Adrenal gland (tissue), 12 donors: ENCODE results near the gene RNPEP. TPM values are rescaled to one million over a fixed set of nuclear protein-coding genes. Genes with fewer than 3 reads are reported as not detected.

ENCODE experiments used
- DNase-seq, 7 donors: peaks; one replicate each; pipeline ENCODE4 v3.0.0-alpha.2; 2019 to 2020
- H3K27ac ChIP-seq, 5 donors: fragments of 200-600 bp; sonication (generic) in 4 of 5; 1 replicate in 3 of 5; 2 replicates in 2 of 5; pipeline versions ENCODE4 v1.5.1 to v1.8.0; 2016 to 2020; ENCODE audit warnings: mild to moderate bottlenecking in 1 of 5
- H3K27me3 ChIP-seq: fragments of 200-600 bp; 2 replicates; pipeline ENCODE4 v1.8.0; 2021
- H3K36me3 ChIP-seq, 2 donors: fragments of 200-600 bp; replicated peaks in 1 of 2; 1 replicate in 1 of 2; 2 replicates in 1 of 2; pipeline versions ENCODE4 v1.5.1 to v1.8.0; 2018 to 2022
- H3K4me1 ChIP-seq, 2 donors: fragments of 200-600 bp; replicated peaks in 1 of 2; 1 replicate in 1 of 2; 2 replicates in 1 of 2; pipeline versions ENCODE4 v1.5.1 to v1.8.0; 2018 to 2021
- H3K4me3 ChIP-seq, 4 donors: fragments of 200-600 bp; sonication (generic) in 3 of 4; one replicate each; pipeline ENCODE4 v1.5.1; 2016 to 2018
- H3K9me3 ChIP-seq, 3 donors: fragments of 200-600 bp; sonication (generic) in 1 of 3; replicated peaks in 1 of 3; 1 replicate in 2 of 3; 2 replicates in 1 of 3; pipeline versions ENCODE4 v1.5.1 to v1.8.0; 2016 to 2021
- CTCF ChIP-seq, 6 experiments: fragments of 450-650 bp in 4 of 6; fragments of 200-600 bp in 2 of 6; sonication (generic) in 1 of 6; IDR thresholded peaks; 1 replicate in 5 of 6; 2 replicates in 1 of 6; pipeline versions ENCODE4 v1.5.1 to v1.8.0; 2016 to 2021; ENCODE audit warnings: antibody characterized with exemption in 6 of 6, mild to moderate bottlenecking in 2 of 6, moderate library complexity in 1 of 6
- POLR2A ChIP-seq, 2 donors: fragments of 450-650 bp; IDR thresholded peaks; one replicate each; pipeline ENCODE4 v1.6.1; 2017; ENCODE audit warnings: antibody characterized with exemption in 2 of 2, mild to moderate bottlenecking in 2 of 2, moderate library complexity in 1 of 2
- WGBS, 4 donors: extraction: QIAGEN DNeasy Blood & Tissue Kit in 2 of 4; methylation state at CpG; one replicate each; pipeline versions ENCODE4 v1.1.5 to v1.1.7; 2013 to 2017; 5-methylcytosine and 5-hydroxymethylcytosine counted together
- intact Hi-C, 2 donors: fragments of 100-400 bp; cut with DNase I; formaldehyde crosslinking; loops; one replicate each; pipeline versions ENCODE4 v1.14.1 to v1.15.0; 2022 to 2023
- polyA plus RNA-seq, 3 donors: library from polyadenylated mRNA; stranded (reverse); fragments of 200-250 nt in 2 of 3; fragments of 350-450 nt in 1 of 3; fragmentation: Illumina TruSeq in 1 of 3; extraction: RNeasy Lipid Tissue Mini Kit (QIAGEN cat#74804) in 1 of 3; gene quantifications; one replicate each; pipeline ENCODE4 v1.2.3, GENCODE V29; 2013 to 2014
- total RNA-seq, 9 donors: library from RNA; depleted of rRNA in 4 of 9; stranded (reverse); fragments of >200 nt in 4 of 9; fragments of 120-200 nt in 1 of 9; fragmentation: NEBNext Ultra II Directional in 1 of 9; extraction: Animal tissue kit (Norgen Biotek cat#: 25700) in 1 of 9; gene quantifications; one replicate each; pipeline versions ENCODE4 v1.1.0 to v1.2.4, GENCODE V29; 2013 to 2023
- donor health status: healthy with polysubstance abuse.
- donor health status: Bipolar disorder and iron deficiency.
- donor health status: DM: yes; HTN: yes; CAD: no.
- donor health status: DM: no; HTN: no; CAD: no.
- donor health status: DM: no; HTN: no; CAD: no.
- donor health status: DM: yes; HTN: yes; CAD: no.

RNPEP gene
- total and polyA plus RNA-seq, 12 donors = 28.9 to 99.6 (median 62.2) TPM

DNA sequence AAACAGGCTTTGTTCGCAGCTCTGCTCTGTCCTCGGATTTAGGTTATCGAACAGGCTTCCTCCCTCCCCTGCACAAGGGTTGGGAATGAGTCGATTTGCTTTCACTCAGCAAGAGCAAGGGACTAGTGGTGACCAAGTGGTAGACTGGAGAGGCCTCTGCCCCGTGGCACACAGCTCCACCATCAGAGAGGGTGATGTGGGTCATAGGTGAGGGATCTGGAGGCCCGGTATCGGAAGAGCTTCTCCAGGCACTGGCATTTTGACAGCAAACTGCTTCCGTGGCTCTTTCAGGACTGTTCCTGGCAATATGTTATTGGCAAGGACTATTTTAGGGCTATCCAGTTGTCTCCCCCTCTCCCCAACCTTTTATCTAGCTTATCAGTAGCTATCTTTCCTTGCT, 24.9 kb downstream of the RNPEP start:
- Histone ChIP-seq H3K27me3 (no peaks in the 10 kb centered on the region), H3K4me3 (no peak overlapping the region), H3K27ac (no peak overlapping the region), H3K36me3 (peaks cover 0 to 40% of the 10 kb centered on the region in 2 donors), H3K9me3 (no peaks in the 10 kb centered on the region), H3K4me1 (no peaks in the 10 kb centered on the region)
- WGBS, 4 donors = 69 to 81% (median 71%) methylated on average over 4 to 8 of the region's 8 CpGs
- intact Hi-C loops = loop anchor here in 1 of 2 donors (5.0 kb wide), 1 partner anchor 110 kb away; no protein-coding TSS in a partner anchor
- no peak for DNase-seq
- TF ChIP-seq POLR2A (IDR thresholded peaks at IDR 0.05) (no peak), CTCF (IDR thresholded peaks at IDR 0.05) (no peak)

- H3K27me3 ChIP-seq = no peaks in the 10 kb centered on the region
- no peak for DNase-seq
- no peaks in the 10 kb centered on the region for H3K4me1 ChIP-seq
- intact Hi-C loops = loop anchor here (2.0 to 5.0 kb wide), 2 partner anchors 109 to 111 kb away; no protein-coding TSS in a partner anchor
- H3K27ac ChIP-seq = no peak overlapping the region
- no peak for TF ChIP-seq CTCF (IDR thresholded peaks at IDR 0.05)
- TF ChIP-seq POLR2A (IDR thresholded peaks at IDR 0.05) = no peak
- no peak overlapping the region for H3K4me3 ChIP-seq
- WGBS, 4 donors = 65 to 83% (median 73%) methylated on average over 5 to 11 of the region's 11 CpGs
- H3K9me3 ChIP-seq = no peaks in the 10 kb centered on the region
- H3K36me3 ChIP-seq = peaks cover 0 to 34% of the 10 kb centered on the region in 2 donors
Measured at GRCh38 chr1:202007805-202008489, 25.5 kb downstream of the RNPEP start.

GRCh38 chr1:202009326-202010179, 27.1 kb downstream of the RNPEP start:
- no peaks in the 10 kb centered on the region for H3K27me3 ChIP-seq
- no peaks in the 10 kb centered on the region for H3K9me3 ChIP-seq
- H3K27ac ChIP-seq = peak overlapping the region in 1 of 5 donors; percentile 6
- no peaks in the 10 kb centered on the region for H3K4me1 ChIP-seq
- peak; percentile 65 to 91 (median 80) for DNase-seq
- H3K36me3 ChIP-seq = peaks cover 0 to 18% of the 10 kb centered on the region in 2 donors
- intact Hi-C loops = loop anchor here (2.0 to 5.0 kb wide), 2 partner anchors 108 to 109 kb away; no protein-coding TSS in a partner anchor
- 7 to 19% (median 18%) methylated on average over 6 to 11 of the region's 11 CpGs for WGBS, 4 donors
- TF ChIP-seq CTCF (IDR thresholded peaks at IDR 0.05) (peak; percentile 80 to 90 (median 85)), POLR2A (IDR thresholded peaks at IDR 0.05) (no peak)
- H3K4me3 ChIP-seq = no peak overlapping the region
